HG03354 (cell line): ENCODE results near the gene TTYH3.

Source experiments
- ATAC-seq: cut with Tn5 transposase; IDR thresholded peaks from one replicate; pipeline ENCODE4 v1.9.1; 2021; ENCODE audit warnings: mild to moderate bottlenecking; ENCODE audit not compliant: unreplicated experiment, poor library complexity, severe bottlenecking

TTYH3 gene

DNA sequence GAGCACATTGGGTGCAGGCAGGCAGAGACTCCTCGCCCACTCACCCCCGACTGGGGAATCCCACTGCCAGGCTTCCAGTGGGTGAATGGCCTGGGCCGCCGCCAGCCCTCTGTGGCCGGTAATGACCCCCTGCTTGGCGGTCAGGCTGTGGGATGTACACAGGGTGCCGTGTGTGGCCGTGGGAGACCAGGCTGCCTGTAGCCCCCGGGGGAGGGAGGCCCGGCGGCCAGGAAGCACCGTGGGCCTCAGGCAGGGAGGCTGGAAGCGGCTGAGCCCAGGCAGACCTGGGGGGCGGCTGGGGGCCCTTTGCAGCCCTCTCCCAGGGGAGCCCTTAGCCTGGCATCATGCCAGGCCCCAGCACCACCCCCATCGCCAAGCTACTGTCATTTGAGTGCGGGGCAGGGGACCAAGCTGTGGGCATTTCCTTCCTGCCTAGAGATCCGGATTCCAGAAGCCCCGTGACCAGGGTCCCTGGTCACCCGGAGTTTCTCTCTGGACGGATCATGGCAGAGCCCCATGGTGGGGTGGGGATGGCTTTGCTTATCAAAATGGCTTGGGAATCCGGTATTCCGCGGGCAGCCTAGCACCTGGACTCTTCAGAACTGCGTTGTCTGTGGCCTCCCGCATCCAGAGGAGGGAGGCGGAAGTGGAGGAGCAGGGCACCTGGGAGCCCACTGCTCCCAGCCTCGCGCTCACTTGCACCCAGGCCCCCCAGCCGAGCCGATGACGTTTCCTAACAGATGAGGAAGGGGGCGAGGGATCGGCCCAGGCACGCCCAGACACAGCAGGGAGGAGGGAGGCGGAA, 1.1 kb downstream of the TTYH3 start:
- ATAC-seq = no peak

DNA sequence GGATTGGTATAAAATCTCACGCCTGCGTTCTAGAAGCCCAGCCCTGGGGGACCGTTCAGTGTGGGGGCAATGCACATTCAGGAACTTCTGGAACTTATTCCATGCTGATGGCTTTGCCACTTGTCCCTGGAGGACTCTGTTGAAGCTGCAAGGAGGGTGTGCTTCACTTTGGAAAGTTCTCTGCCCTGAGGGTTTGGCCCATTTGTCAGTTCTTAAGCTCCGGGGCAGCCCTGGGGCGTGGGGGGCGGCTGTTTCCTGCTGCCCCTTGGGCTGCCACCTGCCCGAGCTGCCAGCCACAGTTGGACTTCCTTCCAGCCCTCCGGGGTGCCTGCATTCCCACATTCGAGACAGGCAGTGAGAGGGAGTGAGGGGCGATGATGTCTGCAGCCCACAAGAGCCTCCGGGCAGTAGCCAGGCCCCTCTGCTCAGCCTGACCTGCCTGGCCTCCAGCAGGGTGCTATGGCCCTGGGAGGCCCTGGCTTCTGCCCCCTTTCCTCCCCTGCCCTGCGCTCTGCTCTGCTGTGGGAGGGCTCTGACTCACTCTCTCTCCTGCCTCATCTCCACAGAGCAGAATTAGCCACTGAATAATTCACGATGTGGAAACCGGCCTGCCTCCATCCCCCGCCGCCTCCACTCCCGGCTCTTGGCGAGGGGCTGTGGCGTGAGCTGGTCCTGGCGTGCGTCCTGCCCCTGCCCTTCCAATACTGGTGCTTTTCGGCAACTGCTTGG, 1.9 kb downstream of the TTYH3 start:
- ATAC-seq = no peak

DNA sequence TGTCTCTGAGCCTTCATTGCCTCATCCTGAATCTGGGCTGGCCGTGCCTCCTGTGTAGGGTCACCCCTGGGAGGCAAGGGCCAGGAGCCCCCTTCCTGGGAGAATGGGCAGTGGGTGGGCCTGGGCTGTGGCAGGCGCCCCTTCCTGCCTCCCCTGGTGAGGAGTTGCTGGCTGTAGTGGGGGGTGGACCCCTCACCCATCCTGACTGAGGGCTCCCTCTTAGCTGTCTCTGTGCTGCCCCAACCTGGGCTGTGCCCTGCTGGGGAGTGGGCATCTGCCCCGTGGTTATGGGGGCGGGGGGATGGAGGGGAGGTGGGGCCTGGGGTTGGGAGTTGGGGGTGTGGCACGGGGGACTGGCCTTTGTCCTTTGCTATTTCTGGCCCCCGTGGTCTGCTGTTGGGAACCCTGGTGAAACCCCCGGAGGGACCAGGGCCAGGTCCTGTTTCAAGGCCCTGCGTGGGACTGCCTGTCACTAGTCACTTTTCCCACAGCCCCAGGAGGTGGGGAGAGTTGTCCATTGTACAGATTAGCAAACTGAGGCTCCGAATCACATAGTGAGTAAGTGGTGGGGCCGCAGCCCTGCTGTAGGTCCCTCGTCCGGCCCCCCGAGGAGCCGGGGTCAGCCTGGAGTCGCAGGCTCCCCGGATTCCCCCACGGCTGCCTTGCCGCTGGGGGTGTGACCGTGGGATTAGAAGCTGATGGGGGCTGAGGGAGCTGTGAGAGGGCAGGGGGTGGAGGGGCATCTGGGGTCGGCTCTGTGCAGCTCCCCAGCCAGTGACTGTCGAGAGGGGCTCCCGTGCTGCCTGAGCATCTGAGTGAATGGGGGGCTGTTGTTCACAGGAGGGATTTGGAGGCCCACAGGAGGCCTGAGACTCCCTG, 2.7 kb downstream of the TTYH3 start:
- ATAC-seq = no peak

DNA sequence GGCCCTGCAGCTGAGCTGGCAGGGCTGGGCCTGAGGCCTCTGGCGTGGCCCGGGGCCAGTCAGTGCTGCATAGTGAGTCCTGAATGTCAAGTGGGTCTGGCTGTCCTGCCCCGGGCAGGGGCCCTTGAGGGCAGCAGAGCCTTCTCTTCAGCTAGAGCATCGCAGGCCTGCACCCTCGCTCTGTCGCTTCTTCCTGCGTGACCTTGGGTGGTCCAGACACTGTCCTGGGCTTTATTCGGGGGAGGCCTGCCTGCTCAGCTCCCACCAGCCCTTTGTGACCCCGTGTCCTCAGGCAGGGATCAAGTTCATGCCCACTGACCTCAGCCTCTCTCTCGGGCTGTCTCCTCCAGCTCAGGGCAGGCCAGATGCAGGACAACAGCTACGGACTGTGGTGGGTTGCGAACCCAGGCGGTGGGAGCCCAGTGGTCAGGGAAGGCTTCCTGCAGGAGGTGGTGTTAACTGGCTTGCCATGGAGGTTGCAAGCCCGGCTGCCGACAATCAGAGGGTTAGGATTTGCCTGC, 3.4 kb downstream of the TTYH3 start:
- no peak for ATAC-seq

DNA sequence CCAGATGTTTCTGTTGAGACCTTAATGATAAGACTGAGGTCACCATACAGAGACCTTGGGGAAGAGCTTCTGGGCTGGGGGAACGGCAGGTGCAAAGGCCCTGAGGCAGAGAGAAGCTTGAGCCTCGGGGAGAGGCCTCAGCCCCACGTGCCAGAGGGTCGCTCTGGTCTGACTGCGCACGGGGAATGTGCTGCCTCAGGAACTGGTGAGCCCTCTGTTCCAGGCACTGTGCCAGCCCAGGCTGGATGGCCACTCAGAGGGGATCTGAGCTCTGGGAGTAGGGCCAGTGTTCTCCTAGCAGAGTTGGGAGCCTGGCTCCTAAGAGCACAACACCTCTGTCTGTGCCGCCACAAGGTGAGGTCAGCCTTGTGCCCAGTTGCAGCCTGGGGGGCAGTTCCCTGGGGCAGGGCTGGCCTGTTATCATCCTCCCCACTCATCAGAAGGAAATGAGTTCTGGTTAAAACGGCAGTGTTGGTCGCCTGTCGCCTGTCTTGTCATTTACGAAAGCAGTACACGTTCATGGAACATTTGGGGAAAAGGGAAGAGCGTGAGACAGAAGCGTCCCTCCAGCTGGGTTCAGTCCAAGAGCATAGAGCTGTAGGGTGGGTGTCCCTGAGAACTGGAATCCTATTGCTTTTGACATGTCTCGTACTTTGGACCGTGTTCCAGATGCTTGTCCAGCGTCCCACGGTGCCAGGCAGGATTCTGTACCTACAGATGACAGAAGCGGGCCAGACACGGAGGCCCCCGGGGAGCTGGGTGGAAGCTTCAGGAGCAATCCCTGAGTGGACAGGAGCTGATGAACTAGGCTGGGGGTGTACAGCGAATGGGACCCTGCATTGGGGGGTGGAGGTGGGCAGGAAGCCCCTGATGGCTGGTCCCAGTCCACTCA, 4.3 kb downstream of the TTYH3 start:
- ATAC-seq = no peak

DNA sequence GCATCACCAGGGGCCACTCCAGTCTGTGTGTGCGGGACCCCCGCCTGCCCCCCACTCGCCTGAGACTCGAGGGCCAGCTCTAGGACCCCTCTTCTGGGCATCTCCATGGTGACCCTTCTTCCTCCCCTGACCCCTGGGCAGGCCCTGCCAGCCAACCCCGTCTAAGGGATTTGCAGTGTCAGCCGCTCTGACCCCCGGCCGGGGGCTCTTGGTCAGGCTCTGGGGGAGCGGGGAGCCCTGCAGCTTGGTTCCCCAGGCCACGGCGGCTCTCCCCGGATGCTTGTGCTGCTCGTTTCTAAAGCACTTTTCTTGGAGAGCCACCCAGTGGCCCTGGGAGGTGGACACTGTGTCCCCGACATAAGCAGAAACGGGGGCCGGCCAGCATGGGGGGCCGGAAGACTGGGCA, 5.3 kb downstream of the TTYH3 start:
- ATAC-seq = no peak

DNA sequence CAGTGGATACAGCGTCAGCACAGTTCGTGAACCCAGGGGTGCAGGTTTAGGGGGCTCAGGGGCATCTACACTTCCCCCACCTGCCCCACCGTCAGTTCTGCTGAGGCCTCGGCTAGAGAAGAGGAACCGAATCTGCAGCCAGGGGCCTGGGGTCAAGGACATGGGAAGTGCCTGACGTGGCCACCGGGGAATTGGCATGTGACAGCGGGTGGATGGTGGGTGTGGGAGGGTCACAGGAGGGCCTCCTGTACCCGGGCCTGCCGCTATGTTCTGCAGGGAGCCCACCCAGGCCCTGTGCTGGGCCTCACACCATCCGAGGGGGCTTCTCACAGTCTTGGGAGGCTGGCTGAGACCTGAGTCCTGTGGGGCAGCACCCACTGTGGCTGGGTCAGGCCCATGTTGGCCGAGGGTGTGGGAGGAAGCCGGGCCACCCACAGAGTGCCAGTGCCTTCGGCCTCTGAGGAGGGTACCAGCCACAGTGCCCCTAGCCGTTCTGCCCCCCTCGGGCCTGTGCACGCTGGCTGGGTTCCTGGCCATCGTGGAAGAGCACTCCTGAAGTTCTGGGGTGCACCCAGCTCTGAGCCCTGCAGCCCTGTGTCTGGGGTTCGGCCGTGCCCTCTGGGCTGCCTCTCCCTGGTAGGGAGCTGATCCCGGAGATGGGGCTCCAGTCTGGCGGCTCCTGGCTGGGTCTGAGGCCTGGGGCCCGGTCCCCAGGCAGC, 5.9 kb downstream of the TTYH3 start:
- ATAC-seq = no peak

DNA sequence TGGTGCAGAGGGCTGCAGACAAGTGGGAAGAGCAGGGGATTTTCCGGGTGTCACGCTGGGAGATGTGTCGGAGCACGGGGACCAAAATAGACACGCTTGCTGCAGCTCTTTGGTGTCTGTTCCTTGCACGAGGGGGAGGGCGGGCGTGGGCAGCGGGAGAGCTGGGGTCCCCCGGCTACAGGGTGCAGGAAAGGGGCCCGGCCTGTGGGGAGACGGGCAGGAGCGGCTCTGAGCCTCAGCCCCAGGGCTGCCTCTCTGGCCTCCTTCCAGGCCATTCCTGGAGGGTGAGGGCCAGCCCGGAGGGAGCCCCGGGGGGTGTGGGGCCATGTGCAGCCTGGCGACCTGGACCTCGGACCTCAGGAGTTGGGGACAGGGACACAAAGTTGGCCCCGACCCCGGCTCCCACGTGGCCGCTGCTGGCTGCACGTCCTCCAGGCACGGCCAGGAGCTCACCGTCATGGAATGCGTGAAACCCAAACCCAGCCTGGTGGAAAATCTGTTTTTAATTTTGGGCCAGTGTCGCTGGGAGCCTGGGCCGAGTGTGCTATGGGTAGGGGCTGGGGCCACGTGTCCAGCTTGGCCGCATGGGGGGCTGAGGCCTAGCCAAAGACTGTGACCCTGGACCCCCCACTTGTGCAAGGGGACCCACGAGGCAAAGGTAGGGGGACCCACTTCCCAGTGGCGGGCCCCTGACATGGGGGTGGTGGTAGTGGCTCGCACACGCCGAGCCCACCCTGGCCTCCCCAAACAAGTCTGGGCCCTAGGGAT, 6.6 kb downstream of the TTYH3 start:
- no peak for ATAC-seq

DNA sequence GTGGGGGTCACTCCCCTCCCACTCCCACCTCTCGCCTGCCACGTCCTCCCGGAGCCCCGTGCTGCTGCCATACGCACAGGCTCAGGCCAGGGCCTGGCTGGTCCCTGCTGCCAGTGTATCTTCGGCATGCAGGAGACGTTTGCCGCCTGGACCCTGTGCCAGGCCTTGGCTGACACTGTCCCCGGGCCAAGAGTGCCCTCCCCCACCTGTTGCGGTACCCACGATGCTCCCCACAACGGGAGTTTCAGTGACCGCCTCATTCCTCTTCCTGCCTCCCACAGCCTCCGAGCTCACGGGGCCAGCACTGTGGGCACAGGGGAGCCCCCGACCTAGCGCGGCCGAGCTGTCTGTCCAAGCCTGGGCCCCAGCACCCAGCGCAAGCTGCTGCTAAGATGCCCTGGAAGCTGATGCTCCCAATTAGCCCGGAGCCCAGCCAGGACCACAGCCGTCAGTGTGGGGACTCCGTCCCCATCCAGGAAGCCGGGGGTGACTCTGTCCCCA, 7.4 kb downstream of the TTYH3 start:
- ATAC-seq = no peak

DNA sequence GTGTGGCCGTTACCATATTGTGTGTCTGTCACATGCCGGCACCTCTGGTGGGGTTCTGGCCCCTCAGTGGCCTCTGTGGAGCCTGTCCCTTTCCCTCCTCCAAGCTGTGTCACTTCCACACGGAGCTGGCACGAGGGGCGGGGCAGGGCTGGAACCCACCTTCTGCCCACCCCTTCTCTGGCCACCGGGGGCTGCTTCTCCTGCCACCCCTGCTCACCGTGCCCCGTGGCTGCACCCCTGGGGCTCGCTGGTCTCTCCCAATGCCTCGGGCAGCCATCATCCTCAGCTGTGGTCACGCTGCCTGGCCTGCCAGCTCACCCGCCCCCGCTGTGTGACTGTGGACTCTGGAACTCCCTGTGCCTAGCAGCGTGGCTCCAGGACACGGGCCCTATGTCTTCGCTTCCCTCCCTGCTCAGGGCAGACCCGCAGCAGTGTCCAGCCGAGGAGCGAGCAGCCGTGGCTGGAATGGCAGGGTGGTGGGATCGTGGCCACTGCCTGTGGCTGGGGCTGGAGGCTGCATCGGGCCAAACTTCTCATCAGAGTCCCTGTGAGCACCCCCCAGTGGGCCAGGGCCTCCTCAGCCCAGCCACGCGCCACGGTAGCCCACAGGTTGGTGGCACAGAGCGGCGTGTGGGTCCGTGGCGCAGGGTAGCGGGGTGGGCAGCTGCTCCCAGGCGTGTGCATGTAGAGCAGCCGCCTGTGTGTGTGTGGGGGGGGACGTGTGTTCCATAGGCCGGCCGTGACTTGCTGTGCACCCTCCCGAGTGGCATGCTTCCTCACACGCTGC, 8.1 kb downstream of the TTYH3 start:
- ATAC-seq = no peak

DNA sequence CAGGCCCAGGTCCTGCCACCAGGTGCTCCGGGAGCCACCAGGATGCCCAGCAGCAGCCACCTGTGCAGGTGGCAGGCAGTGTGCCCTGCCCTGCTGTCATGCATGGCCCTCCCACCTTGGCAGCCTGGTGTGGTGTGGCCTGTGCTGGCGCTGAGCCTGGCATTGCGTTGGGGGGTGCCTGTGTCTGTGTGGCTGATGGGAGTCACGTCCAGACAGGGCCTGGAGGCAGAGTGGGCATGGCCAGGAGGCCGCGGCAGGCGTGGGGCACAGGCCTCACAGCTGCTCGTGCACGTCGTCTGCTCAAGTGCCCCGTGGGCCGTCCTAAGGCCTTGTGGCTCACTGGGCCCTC, 8.7 kb downstream of the TTYH3 start:
- no peak for ATAC-seq

DNA sequence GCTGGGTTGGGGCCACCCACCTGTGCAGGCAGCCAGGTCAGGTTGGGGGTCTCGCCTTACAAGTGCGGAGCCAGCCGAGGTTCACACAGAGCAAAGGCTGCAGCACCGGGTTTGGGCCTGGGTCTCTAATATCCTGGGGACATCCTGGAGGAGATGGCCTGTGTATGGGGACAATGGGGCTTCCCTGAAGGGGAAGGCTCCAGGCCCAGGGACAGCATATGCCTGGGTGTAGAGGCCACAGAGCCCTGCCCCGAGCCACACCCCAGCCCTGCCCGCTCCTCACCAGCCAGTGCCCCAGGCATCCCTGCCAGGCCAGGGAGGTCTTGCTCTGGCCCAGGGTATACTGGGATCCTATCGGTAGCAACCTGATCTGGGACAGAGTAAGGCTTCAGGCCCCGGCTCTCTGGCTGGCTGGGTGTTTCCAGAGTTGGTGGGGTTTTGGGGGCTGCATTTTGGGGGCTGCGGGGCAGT, 9.1 kb downstream of the TTYH3 start:
- no peak for ATAC-seq

DNA sequence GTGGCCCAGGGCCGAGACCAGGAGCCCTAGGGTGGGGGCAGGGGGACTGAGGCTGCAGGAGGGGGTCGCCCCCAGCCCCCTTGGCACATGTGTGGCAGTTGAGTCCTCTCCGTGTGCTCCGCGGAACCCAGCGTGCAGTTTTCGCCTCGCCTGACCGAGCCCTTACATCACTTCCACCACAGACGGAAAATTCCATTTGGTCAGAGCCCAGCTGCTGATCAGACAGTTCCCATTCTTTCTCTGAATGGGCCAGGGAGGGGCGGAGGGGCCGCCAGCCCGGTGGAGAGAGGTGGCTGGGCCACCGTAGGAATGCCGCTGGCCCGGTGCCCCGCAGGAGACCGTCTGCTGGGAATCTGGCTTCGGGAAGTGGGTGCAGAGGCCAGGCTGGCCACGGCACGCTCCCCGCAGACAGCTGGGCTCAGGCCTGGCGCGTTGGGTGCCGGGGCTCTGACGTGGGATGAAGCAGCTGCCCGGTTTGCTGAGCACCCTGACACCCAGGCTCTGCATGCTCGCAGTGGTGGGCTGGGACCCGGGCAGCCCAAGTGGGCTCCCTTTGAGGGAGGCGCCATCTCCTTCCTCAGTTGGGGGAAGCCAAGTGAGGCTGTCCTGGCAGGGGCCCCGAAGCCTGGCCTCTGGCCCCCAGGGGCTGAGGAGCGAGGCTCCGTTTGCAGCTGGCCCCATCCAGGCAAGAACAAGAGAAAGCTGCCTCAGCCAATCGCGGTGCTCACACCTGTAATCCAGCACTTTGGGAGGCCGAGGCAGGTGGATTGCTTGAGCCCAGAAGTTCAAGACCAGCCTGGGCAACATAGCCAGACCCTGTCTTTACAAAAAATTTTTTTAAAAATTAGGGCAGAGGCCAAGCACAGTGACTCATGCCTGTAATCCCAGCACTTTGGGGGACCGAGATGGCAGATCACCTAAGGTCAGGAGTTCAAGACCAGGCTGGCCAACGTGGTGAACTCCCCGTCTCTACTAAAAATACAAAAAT, 9.9 kb downstream of the TTYH3 start:
- peak; percentile 53 for ATAC-seq

DNA sequence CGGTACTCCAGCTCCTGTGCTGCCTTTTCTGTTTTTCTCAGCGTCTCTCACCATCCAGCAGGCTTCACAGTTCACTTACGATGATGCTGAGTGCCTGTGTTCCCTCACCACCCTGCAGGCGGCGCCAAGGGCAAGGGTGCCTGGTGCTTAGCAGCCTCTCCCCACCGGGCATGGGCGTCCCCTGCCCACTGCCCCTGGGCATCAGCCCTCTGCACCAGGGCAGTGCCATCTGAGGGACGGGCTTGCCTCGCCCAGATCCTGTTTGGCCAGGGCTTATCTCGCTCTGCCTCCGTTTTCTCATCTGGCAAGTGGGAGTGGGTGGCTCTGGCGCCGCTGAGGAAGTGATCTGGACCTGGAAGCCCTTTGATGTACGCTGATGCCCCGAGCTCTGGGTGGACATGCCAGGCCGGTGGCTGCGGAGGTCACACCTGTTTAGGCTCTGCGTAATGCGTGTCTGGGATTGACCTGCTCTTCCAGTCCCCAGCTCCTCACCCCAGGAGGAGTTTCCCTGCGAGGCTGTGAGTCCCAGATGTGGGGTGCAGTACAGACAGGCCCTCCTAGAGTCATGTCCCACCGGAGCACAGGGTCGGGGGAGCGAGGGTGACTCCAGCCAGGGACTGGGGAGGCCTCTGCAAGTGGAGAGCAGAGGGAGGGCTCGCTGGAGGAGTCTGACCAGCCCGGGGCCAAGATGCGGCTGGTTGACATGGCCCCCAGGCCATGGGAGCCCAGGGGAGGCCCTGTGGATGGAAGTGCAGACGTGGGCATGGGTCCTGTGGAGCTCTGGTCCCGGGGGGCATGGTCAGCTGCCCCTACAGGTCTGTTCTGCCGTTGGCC, 11.8 kb downstream of the TTYH3 start:
- ATAC-seq = no peak

DNA sequence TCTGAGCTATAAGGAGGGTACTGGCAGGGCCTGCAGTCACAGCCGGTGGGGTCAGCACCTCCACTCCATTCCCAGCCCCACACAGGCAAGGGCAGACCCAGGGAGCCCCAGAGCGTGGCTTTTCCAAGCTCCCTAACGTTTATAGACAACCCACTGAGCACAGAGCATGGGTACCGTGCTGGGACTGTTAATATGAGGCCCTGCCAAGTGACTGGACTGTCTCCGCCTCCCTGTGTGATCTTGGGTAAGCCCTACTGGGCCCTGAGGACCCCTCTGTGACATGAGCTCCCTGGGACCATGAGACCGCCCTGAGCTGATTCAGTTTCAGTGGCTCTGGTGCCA, 12.4 kb downstream of the TTYH3 start:
- no peak for ATAC-seq
